ENCODE data around the gene CCR5. TPM values are rescaled to one million over a fixed set of nuclear protein-coding genes. Genes with fewer than 3 reads are reported as not detected.

Gene CCR5
- total and polyA plus RNA-seq, 2 of the 8 experiments (the other 6 are each of a cell fraction or from before 2014, with no cell fraction given): not detected

DNA sequence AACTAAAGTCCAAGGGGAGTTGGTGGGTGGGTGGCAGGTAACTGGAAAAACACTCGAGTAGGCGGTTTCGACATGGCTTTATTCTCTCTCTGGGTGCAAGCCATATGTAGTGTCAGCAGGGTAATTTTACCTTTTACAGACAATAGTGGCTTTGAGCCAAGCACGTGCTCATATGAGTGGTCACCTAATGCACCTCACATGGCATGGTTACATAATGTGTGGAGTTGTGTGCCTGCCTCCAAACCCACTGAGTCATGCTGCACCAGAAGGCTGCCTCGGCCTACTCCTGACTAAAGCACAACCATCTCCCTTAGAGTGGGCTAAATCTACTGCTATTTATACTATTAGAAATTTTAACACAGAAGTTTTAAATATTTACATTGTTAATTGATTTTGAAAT, 52.8 kb downstream of the CCR5 start:
- no peak overlapping the region for H3K56ac ChIP-seq (replicated peaks; ENCODE audit: insufficient read length, low read depth, low read length)

More for the DNA sequence above, 52.8 kb downstream of the CCR5 start:
- DNase-seq (ENCODE audit: low read depth in 1 of 2, low spot score in 2 of 2) (no peak), FAIRE-seq (no peak)
- 91% methylated on average over 5 of the region's 5 CpGs; no CpG with 5 or more reads in 1 of the 2 experiments for WGBS, 2 experiments (ENCODE audit: extremely low coverage in 1 of 2, insufficient coverage in 1 of 2, insufficient read length in 1 of 2, insufficient replicate concordance in 2 of 2, low coverage in 1 of 2, low lambda C conversion rate in 2 of 2, missing lambda C conversion rate in 1 of 2)
- H3K79me1 ChIP-seq (ENCODE audit: low read depth, low read length): no peaks in the 10 kb centered on the region; the same call in 1 of the 2 replicates
- no peak overlapping the region for H3K4me3 ChIP-seq (ENCODE audit: extremely low read depth in 1 of 4, insufficient read depth in 2 of 4, low read depth in 3 of 4, low read length in 4 of 4)
- ChIA-PET POLR2A (ENCODE audit: partially characterized antibody) (no interaction called here), CTCF (ENCODE audit: partially characterized antibody) (interaction anchor here (0.6 to 2.3 kb wide), 7 partner anchors 9 to 216 kb away, joined by 3 to 12 read pairs (median 6); partner anchors contain the start of genes CCR5AS and CCRL2)
- H3K18ac ChIP-seq (ENCODE audit: extremely low read depth, low read length): no peak overlapping the region
- no peak overlapping the region for H3K23ac ChIP-seq (ENCODE audit: insufficient read length)
- no peak overlapping the region for H3K14ac ChIP-seq (ENCODE audit: insufficient read length)
- no peak overlapping the region for H3K9ac ChIP-seq (replicated peaks in 1 of 4; ENCODE audit: extremely low read depth in 1 of 4, low read depth in 3 of 4, low read length in 3 of 4)
- H4K20me1 ChIP-seq (replicated peaks in 1 of 2; ENCODE audit: control insufficient read depth in 1 of 2, insufficient read depth in 2 of 2, low read length in 2 of 2): no peaks in the 10 kb centered on the region
- H3K4me2 ChIP-seq (ENCODE audit: insufficient read depth in 1 of 2, low read depth in 2 of 2, low read length in 2 of 2): no peak overlapping the region
- no peak overlapping the region for H2AK5ac ChIP-seq (ENCODE audit: low read depth, low read length)
- no peaks in the 10 kb centered on the region for H3K27me3 ChIP-seq (replicated peaks in 1 of 4; ENCODE audit: control insufficient read depth in 3 of 4, extremely low read depth in 1 of 4, insufficient read depth in 3 of 4, low read length in 3 of 4)
- no peak overlapping the region for H4K91ac ChIP-seq (replicated peaks; ENCODE audit: insufficient read length, low read length)
- H3K4ac ChIP-seq (replicated peaks; ENCODE audit: insufficient read length, low read depth, low read length): no peak overlapping the region
- TF ChIP-seq SUZ12 (IDR thresholded peaks at IDR 0.05; ENCODE audit: low read length) (no peak), CREB1 (IDR thresholded peaks at IDR 0.05) (no peak), SP4 (IDR thresholded peaks at IDR 0.05; ENCODE audit: low read length) (no peak), RNF2 (IDR thresholded peaks at IDR 0.05; ENCODE audit: borderline replicate concordance, low read depth, low read length, missing control alignments, poor library complexity, severe bottlenecking) (no peak), CBX5 (IDR thresholded peaks at IDR 0.05; ENCODE audit: low read depth, low read length) (no peak), NRF1 (IDR thresholded peaks at IDR 0.05; ENCODE audit: low read depth, low read length) (no peak), HDAC6 (IDR thresholded peaks at IDR 0.05; ENCODE audit: low read depth, low read length) (no peak), GABPA (IDR thresholded peaks at IDR 0.05; ENCODE audit: borderline replicate concordance, insufficient read depth, low read length) (no peak), CTBP2 (IDR thresholded peaks at IDR 0.05; ENCODE audit: borderline replicate concordance, insufficient read depth, insufficient read length, low read length) (no peak), POLR2AphosphoS5 (IDR thresholded peaks at IDR 0.05; ENCODE audit: low read depth, low read length) (no peak)
- TF ChIP-seq, protein P1, sequence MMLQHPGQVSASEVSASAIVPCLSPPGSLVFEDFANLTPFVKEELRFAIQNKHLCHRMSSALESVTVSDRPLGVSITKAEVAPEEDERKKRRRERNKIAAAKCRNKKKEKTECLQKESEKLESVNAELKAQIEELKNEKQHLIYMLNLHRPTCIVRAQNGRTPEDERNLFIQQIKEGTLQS (IDR thresholded peaks at IDR 0.05; ENCODE audit: insufficient read depth, low read depth, low read length): no peak
- H2BK5ac ChIP-seq (ENCODE audit: low read depth, low read length): no peak overlapping the region
- no peak overlapping the region for H3K27ac ChIP-seq (ENCODE audit: low read depth, low read length)
- H4K5ac ChIP-seq (ENCODE audit: insufficient read length, low read depth, low read length): no peak overlapping the region
- no peaks in the 10 kb centered on the region for H3K23me2 ChIP-seq (ENCODE audit: low read depth, low read length)
- no peak overlapping the region for H2AFZ ChIP-seq (ENCODE audit: low read length)
- no peak overlapping the region for H2BK15ac ChIP-seq (ENCODE audit: low read length)
- no peak overlapping the region for H2BK12ac ChIP-seq (ENCODE audit: low read depth, low read length)
- H3K4me1 ChIP-seq (replicated peaks in 1 of 4; ENCODE audit: control insufficient read depth in 3 of 4, insufficient read depth in 4 of 4, low read length in 3 of 4): peaks cover 0 to 2% (median 1%) of the 10 kb centered on the region in 4 experiments; a peak in 4 of 7 replicates
- no peak overlapping the region for H2BK20ac ChIP-seq (ENCODE audit: low read length)
- no peaks in the 10 kb centered on the region for H3K9me3 ChIP-seq (ENCODE audit: insufficient read depth in 2 of 2, low read depth in 1 of 2, low read length in 1 of 2)
- no peak overlapping the region for H2BK120ac ChIP-seq (replicated peaks; ENCODE audit: low read depth, low read length)
- no peak overlapping the region for H4K8ac ChIP-seq (ENCODE audit: extremely low read depth, insufficient read depth, low read length)
- no peaks in the 10 kb centered on the region for H3K79me2 ChIP-seq (ENCODE audit: control insufficient read depth in 1 of 2, insufficient read depth in 2 of 2, low read length in 2 of 2)
- no peaks in the 10 kb centered on the region for H3K36me3 ChIP-seq (ENCODE audit: control insufficient read depth in 2 of 4, insufficient read depth in 4 of 4, low read length in 3 of 4)
